BJ (cell line): ENCODE data around the gene GLI1. TPM values are rescaled to one million over a fixed set of nuclear protein-coding genes. Genes with fewer than 3 reads are reported as not detected.

Source experiments
- CTCF ChIA-PET: fragments of 350-600 bp; formaldehyde crosslinking; extraction: SDS; loops from one replicate; lab custom pipeline; 2021; ENCODE audit warnings: antibody characterized with exemption, inconsistent platforms; lab: Yijun Ruan, JAX
- POLR2A ChIA-PET: fragments of 300-600 bp; sonication (Branson Sonifier 250); formaldehyde crosslinking; extraction: SDS; loops from one replicate; lab custom pipeline; 2021; ENCODE audit warnings: antibody characterized with exemption; lab: Charles Lee
- DNase-seq: peaks from one replicate; pipeline ENCODE4 v3.0.0-alpha.2; 2011; ENCODE audit warnings: low read depth
- H3K27me3 ChIP-seq: 2 replicates; pipeline ENCODE4 v1.6.0; 2011; ENCODE audit warnings: low read length; ENCODE audit not compliant: control insufficient read depth, insufficient read depth
- H3K36me3 ChIP-seq: 2 replicates; pipeline ENCODE4 v1.5.1; 2011; ENCODE audit warnings: low read length; ENCODE audit not compliant: control insufficient read depth, insufficient read depth
- H3K4me3 ChIP-seq: 2 replicates; pipeline ENCODE4 v1.5.1; 2011; ENCODE audit warnings: low read depth, mild to moderate bottlenecking, control low read depth, low read length
- polyA plus RNA-seq: library from polyadenylated mRNA; depleted of rRNA; stranded (reverse); fragments of >200 nt; gene quantifications from 2 replicates; pipeline ENCODE4 v1.2.3, GENCODE V29; 2011
- TF ChIP-seq, protein P1 (sequence below): IDR thresholded peaks from 2 replicates; pipeline ENCODE4 v1.5.1; 2011; ENCODE audit warnings: low read depth, mild to moderate bottlenecking, control low read depth, inconsistent platforms, low read length, moderate library complexity; ENCODE audit not compliant: insufficient read depth

GLI1 gene
- polyA plus RNA-seq, 1 experiment: 9.0 TPM

DNA sequence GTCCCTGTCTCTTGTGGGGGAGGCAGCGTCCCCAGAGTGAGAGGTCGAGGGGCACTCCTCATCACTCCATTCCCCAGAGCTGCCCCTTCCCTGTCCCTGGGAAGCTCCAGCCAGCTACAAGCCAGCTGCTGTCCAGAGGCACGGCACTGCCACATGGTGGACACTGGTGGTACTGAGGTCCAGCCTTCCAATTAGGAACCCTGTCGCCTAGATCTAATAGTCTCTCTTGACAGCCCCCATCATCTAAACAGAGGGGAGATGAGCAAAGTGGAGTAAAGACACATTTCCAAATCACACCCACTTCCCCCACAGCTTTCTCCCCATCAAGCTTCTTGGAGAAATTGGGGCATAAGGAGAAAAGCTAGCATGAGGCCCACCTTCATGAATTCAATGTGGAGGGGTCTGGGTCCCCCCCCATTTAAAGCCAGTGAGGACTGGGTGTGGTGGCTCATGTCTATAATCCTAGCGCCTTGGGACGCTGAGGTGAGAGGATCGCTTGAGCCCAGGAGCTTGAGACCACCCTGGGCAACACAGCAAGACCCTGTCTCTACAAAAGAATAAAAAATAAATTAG lies 6.6 kb upstream of the GLI1 start:
- DNase-seq: no peak
- H3K4me3 ChIP-seq: no peak overlapping the region
- H3K36me3 ChIP-seq: no peaks in the 10 kb centered on the region
- TF ChIP-seq, protein P1, sequence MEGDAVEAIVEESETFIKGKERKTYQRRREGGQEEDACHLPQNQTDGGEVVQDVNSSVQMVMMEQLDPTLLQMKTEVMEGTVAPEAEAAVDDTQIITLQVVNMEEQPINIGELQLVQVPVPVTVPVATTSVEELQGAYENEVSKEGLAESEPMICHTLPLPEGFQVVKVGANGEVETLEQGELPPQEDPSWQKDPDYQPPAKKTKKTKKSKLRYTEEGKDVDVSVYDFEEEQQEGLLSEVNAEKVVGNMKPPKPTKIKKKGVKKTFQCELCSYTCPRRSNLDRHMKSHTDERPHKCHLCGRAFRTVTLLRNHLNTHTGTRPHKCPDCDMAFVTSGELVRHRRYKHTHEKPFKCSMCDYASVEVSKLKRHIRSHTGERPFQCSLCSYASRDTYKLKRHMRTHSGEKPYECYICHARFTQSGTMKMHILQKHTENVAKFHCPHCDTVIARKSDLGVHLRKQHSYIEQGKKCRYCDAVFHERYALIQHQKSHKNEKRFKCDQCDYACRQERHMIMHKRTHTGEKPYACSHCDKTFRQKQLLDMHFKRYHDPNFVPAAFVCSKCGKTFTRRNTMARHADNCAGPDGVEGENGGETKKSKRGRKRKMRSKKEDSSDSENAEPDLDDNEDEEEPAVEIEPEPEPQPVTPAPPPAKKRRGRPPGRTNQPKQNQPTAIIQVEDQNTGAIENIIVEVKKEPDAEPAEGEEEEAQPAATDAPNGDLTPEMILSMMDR: peak; percentile 96
- POLR2A ChIA-PET: interaction anchor here (1.2 kb wide), 1 partner anchor 145 kb away, joined by 5 read pairs; no protein-coding TSS in a partner anchor
- H3K27me3 ChIP-seq: no peaks in the 10 kb centered on the region
- CTCF ChIA-PET: interaction anchor here (0.6 to 16.7 kb wide), 52 partner anchors 8 to 381 kb away, joined by 3 to 411 read pairs (median 6); partner anchors contain the start of genes INHBC, NXPH4, SHMT2 and STAC3

DNA sequence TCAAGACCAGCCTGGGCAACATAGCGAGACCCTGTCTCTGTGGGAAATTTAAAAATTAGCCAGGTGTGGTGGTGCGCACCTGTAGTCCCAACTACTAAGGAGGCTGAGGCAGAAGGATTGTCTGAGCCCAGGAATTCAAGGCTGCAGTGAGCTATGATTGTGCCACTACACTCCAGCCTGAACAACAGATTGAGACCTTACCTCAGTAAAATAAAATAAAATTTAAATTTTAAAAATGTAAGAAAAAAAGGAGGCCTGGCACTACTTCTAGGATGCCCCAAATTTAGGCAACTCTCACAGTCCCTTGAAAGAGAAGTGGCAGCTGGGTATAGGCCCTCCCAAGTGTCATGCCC lies 5.4 kb upstream of the GLI1 start:
- DNase-seq: no peak
- POLR2A ChIA-PET: no interaction called here
- no peaks in the 10 kb centered on the region for H3K36me3 ChIP-seq
- TF ChIP-seq, protein P1: no peak
- no peaks in the 10 kb centered on the region for H3K27me3 ChIP-seq
- no peak overlapping the region for H3K4me3 ChIP-seq
- CTCF ChIA-PET: interaction anchor here (1.0 to 16.7 kb wide), 13 partner anchors 9 to 213 kb away, joined by 3 to 411 read pairs (median 12); no protein-coding TSS in a partner anchor

DNA sequence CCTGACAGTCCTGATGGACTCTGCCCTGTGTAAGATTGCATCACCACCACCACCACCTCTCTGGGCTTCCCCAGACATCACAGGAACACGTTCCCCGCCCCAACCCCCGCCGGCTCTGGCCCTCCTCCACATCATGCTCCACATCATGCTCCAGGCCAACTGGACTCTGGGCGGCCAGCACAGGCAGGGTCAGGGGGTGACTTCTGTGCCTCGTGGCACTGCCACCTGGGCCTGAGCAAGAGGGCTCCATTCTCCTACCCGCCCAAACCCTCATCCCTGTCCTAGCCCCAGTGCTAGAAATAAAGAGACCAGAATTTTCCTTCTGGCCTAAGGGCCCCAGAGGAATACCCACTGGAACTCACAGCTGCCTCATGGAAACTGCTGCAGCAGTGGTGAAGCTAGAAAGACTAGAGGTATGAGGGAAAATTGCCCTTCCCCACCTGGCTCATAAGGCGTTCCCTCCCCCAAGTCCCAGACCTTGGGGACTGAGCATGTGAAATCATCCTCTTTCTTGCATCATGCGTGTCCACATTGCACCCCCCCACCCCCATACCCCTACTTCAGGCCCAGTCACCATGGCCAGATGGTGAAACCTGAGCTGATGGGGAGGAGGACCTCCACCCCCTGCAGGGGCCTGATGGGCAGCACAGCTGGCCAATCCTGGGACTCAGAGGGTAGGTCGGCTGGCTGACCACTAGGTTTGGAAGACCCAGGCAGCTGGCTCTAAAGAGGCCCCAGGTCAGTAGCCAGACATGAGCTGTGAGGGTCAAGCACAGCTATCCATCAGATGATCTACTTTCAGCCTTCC lies 4.8 kb upstream of the GLI1 start, which contains the start of gene INHBE:
TSS of gene INHBE (plus strand) at position 742 of the 808 bp plus-strand sequence. CDS start 230 bp downstream, outside the sequence.
- DNase-seq: peak; percentile 57
- TF ChIP-seq, protein P1: no peak
- ChIA-PET POLR2A (interaction anchor here (0.6 kb wide), 2 partner anchors 112 to 336 kb away, joined by 8 read pairs; no protein-coding TSS in a partner anchor), CTCF (interaction anchor here (0.9 to 16.7 kb wide), 22 partner anchors 8 to 241 kb away, joined by 3 to 411 read pairs (median 6); partner anchors contain the start of gene INHBC)
- H3K4me3 ChIP-seq: peak within 1 kb of the TSS; percentile 8
- no peaks in the 10 kb centered on the region for H3K27me3 ChIP-seq
- H3K36me3 ChIP-seq: no peaks in the 10 kb centered on the region

DNA sequence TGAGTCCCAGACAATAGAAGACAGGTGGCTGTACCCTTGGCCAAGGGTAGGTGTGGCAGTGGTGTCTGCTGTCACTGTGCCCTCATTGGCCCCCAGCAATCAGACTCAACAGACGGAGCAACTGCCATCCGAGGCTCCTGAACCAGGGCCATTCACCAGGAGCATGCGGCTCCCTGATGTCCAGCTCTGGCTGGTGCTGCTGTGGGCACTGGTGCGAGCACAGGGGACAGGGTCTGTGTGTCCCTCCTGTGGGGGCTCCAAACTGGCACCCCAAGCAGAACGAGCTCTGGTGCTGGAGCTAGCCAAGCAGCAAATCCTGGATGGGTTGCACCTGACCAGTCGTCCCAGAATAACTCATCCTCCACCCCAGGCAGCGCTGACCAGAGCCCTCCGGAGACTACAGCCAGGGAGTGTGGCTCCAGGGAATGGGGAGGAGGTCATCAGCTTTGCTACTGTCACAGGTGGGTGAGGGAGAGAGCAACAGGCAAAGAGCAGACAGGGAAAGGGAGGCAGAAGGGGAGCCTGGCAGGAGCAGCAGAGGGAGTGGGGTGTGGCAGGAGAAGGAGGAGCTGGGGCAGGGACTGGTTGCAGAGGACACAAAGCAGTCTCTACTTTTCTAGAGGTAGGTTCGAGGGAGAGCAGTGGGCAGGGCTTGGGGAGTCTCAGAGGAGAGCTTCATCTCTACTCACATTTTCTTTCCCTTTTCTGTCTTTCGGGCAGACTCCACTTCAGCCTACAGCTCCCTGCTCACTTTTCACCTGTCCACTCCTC lies 4.0 kb upstream of the GLI1 start:
- Histone ChIP-seq H3K36me3 (no peaks in the 10 kb centered on the region), H3K27me3 (no peaks in the 10 kb centered on the region), H3K4me3 (peak overlapping the region; percentile 8)
- DNase-seq: no peak
- TF ChIP-seq, protein P1: no peak
- ChIA-PET CTCF (interaction anchor here (0.6 to 16.7 kb wide), 28 partner anchors 7 to 343 kb away, joined by 3 to 411 read pairs (median 4); partner anchors contain the start of gene INHBC), POLR2A (interaction anchor here (0.6 kb wide), 3 partner anchors 113 to 337 kb away, joined by 3 to 8 read pairs (median 8); no protein-coding TSS in a partner anchor)
